ENCODE results near the gene GALNTL6.

GRCh38 chr4:172553216-172553615, 740.0 kb downstream of the GALNTL6 start:
- TF ChIP-seq YY1 (IDR thresholded peaks at IDR 0.05; ENCODE audit: insufficient read depth, insufficient read length) (no peak), ZNF274 (IDR thresholded peaks at IDR 0.05; ENCODE audit: low read depth, low read length) (no peak), SUZ12 (IDR thresholded peaks at IDR 0.05; ENCODE audit: extremely low read depth, insufficient read depth, insufficient read length) (no peak)
